ENCODE measurements around the gene LRRN2. TPM values are rescaled to one million over a fixed set of nuclear protein-coding genes. Genes with fewer than 3 reads are reported as not detected.

The LRRN2 gene
- total and polyA plus RNA-seq, 8 donors = 0.43 to 4.1 (median 1.0) TPM; not detected in 2

Small RNA genes lying within 50 kb of the gene (small RNA-seq; reads per million reads assigned to genes)
- gene RF00601 (0 reads per million in 4 donors), gene RNA5SP75 (0 reads per million in 4 donors)

Other genes with a start within 250 kb of the LRRN2 start
- gene PIK3C2B, start 190.9 kb downstream of the LRRN2 start, total RNA-seq = 100 to 1,000 TPM in 2 of 5 donors, 10 to 100 TPM in 3; 16.1 to 129 (median 65.3) TPM
- gene PIK3C2B, start 190.9 kb downstream of the LRRN2 start, polyA plus RNA-seq = 1 to 10 TPM; 4.1 to 5.5 (median 5.0) TPM
- gene MDM4, start 169.3 kb downstream of the LRRN2 start, total RNA-seq = 100 to 1,000 TPM in 3 of 5 donors, 10 to 100 TPM in 2; 25.8 to 265 (median 118) TPM
- 1 to 10 TPM; 2.3 to 7.7 (median 2.9) TPM for gene MDM4, start 169.3 kb downstream of the LRRN2 start, polyA plus RNA-seq
- gene NFASC, start 185.1 kb upstream of the LRRN2 start, total RNA-seq = 10 to 100 TPM; 12.5 to 54.2 (median 22.3) TPM
- 1 to 10 TPM; 1.1 to 4.7 (median 2.3) TPM for gene NFASC, start 185.1 kb upstream of the LRRN2 start, polyA plus RNA-seq

Data from stomach (tissue), 8 donors.